H1 (cell line): Measurements from ENCODE around the gene C3orf18. TPM values are rescaled to one million over a fixed set of nuclear protein-coding genes. Genes with fewer than 3 reads are reported as not detected.

ENCODE experiments used
- ASH2L ChIP-seq: fragments of 200-600, 300-600 bp; sonication (generic); IDR thresholded peaks from one replicate; pipeline ENCODE4 v1.7.1; 2017; ENCODE audit warnings: low read length
- BRCA1 ChIP-seq: IDR thresholded peaks from 2 replicates; pipeline ENCODE4 v1.6.1; 2012; ENCODE audit warnings: low read depth, low read length, improper control_type of control experiment
- CHD7 ChIP-seq: fragments of 300-600 bp; sonication (generic); IDR thresholded peaks from 2 replicates; pipeline ENCODE4 v1.7.1; 2012; ENCODE audit warnings: low read length, moderate library complexity, mild to moderate bottlenecking, inconsistent platforms; ENCODE audit not compliant: insufficient replicate concordance
- GTF2F1 ChIP-seq: IDR thresholded peaks from 2 replicates; pipeline ENCODE4 v1.6.1; 2012; ENCODE audit warnings: low read depth, low read length, improper control_type of control experiment, borderline replicate concordance
- MAFK ChIP-seq: IDR thresholded peaks from 2 replicates; pipeline ENCODE4 v1.6.1; 2012; ENCODE audit warnings: low read depth, mild to moderate bottlenecking, improper control_type of control experiment, low read length
- POU5F1 ChIP-seq: IDR thresholded peaks from 2 replicates; pipeline ENCODE4 v1.6.1; 2011; ENCODE audit warnings: low read depth, mild to moderate bottlenecking, low read length, moderate library complexity
- RAD21 ChIP-seq, 2 experiments: IDR thresholded peaks in 1 of 2; conservative IDR thresholded peaks in 1 of 2; 2 replicates each; pipeline ENCODE4 v1.6.1; 2011; ENCODE audit warnings: low read depth in 2 of 2, low read length in 2 of 2, improper control_type of control experiment in 1 of 2, inconsistent platforms in 1 of 2, mild to moderate bottlenecking in 1 of 2, moderate library complexity in 1 of 2
- polyA plus RNA-seq, 7 experiments: library from polyadenylated mRNA; depleted of rRNA in 3 of 7; stranded (reverse) in 5 of 7; unstranded in 2 of 7; fragments of >200 nt in 5 of 7; fragments of 200-250 nt in 2 of 7; gene quantifications; 1 replicate in 5 of 7; 2 replicates in 1 of 7; 4 replicates in 1 of 7; pipeline versions ENCODE4 v1.2.1 to v1.2.3, GENCODE V29; 2011 to 2013; ENCODE audit warnings: missing spikeins in 2 of 7, mixed read lengths in 2 of 7
- total RNA-seq: library from RNA; stranded (reverse); fragmentation: NEBNext Ultra II Directional; extraction: Animal tissue kit (Norgen Biotek cat#: 25700); gene quantifications from 2 replicates; pipeline ENCODE4 v1.2.1, GENCODE V29; 2021

The C3orf18 gene
- total and polyA plus RNA-seq, 2 of the 8 experiments (the other 6 are each of a cell fraction or from before 2014, with no cell fraction given): 7.5 to 15.0 TPM

GRCh38 chr3:50572158-50572557 is 4.6 kb upstream of the C3orf18 start (continued):
- TF ChIP-seq CHD7: no peak
- no peak for TF ChIP-seq ASH2L
- TF ChIP-seq RAD21 (IDR thresholded peaks at IDR 0.05 in 1 of 2, conservative IDR thresholded peaks at IDR 0.05 in 1 of 2; ENCODE audit: low read depth in 2 of 2, low read length in 2 of 2): peak; percentile 88 to 91
- TF ChIP-seq BRCA1: no peak
- no peak for TF ChIP-seq GTF2F1
- no peak for TF ChIP-seq MAFK
- TF ChIP-seq POU5F1: no peak
